Heart left ventricle (tissue), 16 donors: Measurements from ENCODE around the gene ATP2B2. TPM values are rescaled to one million over a fixed set of nuclear protein-coding genes. Genes with fewer than 3 reads are reported as not detected.

ENCODE experiments used
- ATAC-seq, 4 donors: fragments of 200-7000 bp; cut with Tn5 transposase; one replicate each; pipeline ENCODE4 v1.9.1; 2020 to 2022; ENCODE audit warnings: moderate library complexity in 4 of 4, mild to moderate bottlenecking in 3 of 4, moderate number of reproducible peaks in 1 of 4
- DNase-seq, 5 donors: peaks; one replicate each; pipeline ENCODE4 v3.0.0-alpha.2; 2020
- H3K27ac ChIP-seq, 12 donors: fragments of 200-600 bp; sonication (generic) in 4 of 12; one replicate each; pipeline versions ENCODE4 v1.5.0 to v1.8.0; 2016 to 2022; ENCODE audit warnings: mild to moderate bottlenecking in 2 of 12
- H3K27me3 ChIP-seq, 9 donors: fragments of 200-600 bp; sonication (generic) in 2 of 9; one replicate each; pipeline versions ENCODE4 v1.5.1 to v1.8.0; 2016 to 2022; ENCODE audit warnings: mild to moderate bottlenecking in 3 of 9
- H3K36me3 ChIP-seq, 9 donors: fragments of 200-600 bp; sonication (generic) in 2 of 9; one replicate each; pipeline versions ENCODE4 v1.5.0 to v1.8.0; 2018 to 2022; ENCODE audit warnings: mild to moderate bottlenecking in 2 of 9
- H3K4me1 ChIP-seq, 12 donors: fragments of 200-600 bp; sonication (generic) in 4 of 12; one replicate each; pipeline versions ENCODE4 v1.5.0 to v1.8.0; 2016 to 2022; ENCODE audit warnings: mild to moderate bottlenecking in 3 of 12
- H3K4me3 ChIP-seq, 12 donors: fragments of 200-600 bp; sonication (generic) in 4 of 12; one replicate each; pipeline versions ENCODE4 v1.5.0 to v1.8.0; 2017 to 2022; ENCODE audit warnings: mild to moderate bottlenecking in 9 of 12, moderate library complexity in 4 of 12
- H3K9me3 ChIP-seq, 12 donors: fragments of 200-600 bp; sonication (generic) in 4 of 12; one replicate each; pipeline versions ENCODE4 v1.5.0 to v1.8.0; 2016 to 2022; ENCODE audit warnings: mild to moderate bottlenecking in 1 of 12
- CTCF ChIP-seq, 12 donors: fragments of 200-600 bp; sonication (generic) in 4 of 12; IDR thresholded peaks; one replicate each; pipeline versions ENCODE4 v1.5.0 to v1.8.0; 2018 to 2022; ENCODE audit warnings: antibody characterized with exemption in 12 of 12, mild to moderate bottlenecking in 5 of 12
- POLR2A ChIP-seq, 2 donors: fragments of 450-650 bp; IDR thresholded peaks; one replicate each; pipeline ENCODE4 v1.6.1; 2017; ENCODE audit warnings: antibody characterized with exemption in 2 of 2, mild to moderate bottlenecking in 2 of 2, moderate library complexity in 2 of 2
- WGBS, 4 donors: extraction: QIAGEN DNeasy Blood & Tissue Kit in 2 of 4; methylation state at CpG; one replicate each; pipeline versions ENCODE4 v1.1.5 to v1.1.7; 2013 to 2018; 5-methylcytosine and 5-hydroxymethylcytosine counted together
- intact Hi-C, 10 donors: fragments of 100-400 bp; cut with DNase I; formaldehyde crosslinking; loops; one replicate each; pipeline versions ENCODE4 v1.11.1 to v1.14.2; 2022
- polyA plus RNA-seq, 2 donors: library from polyadenylated mRNA; stranded (reverse); fragments of 200-250 nt; gene quantifications; one replicate each; pipeline ENCODE4 v1.2.3, GENCODE V29; 2013
- total RNA-seq, 9 donors: library from RNA; depleted of rRNA in 2 of 9; stranded (reverse); fragments of >200 nt in 2 of 9; fragmentation: NEBNext Ultra II Directional in 3 of 9; extraction: Animal tissue kit (Norgen Biotek cat#: 25700) in 3 of 9; gene quantifications; one replicate each; pipeline versions ENCODE4 v1.1.0 to v1.2.4, GENCODE V29; 2016 to 2023
- donor health status: ischemic (EF 13 %, LVEDD 7.1; RV severe dilation, severe dysfunction).
- donor health status: healthy with polysubstance abuse.
- donor health status: DM: no; HTN: yes; CAD: no.
- donor health status: DM: no; HTN: no; CAD: no.
- donor health status: ischemic (EF 25% LVEDD 6.9; RV normal size, moderate dysfunction).
- donor health status: ischemic (EF 25% LVEDD 5.7; RV mildly dilated, moderate dysfunction).
- donor health status: healthy.
- donor health status: DM: yes; HTN: yes; CAD: no.
- donor health status: ischemic (EF 35%, LVEDD 5.7; RV mildly dilated, moderate dysfunction).
- donor health status: nonischemic (EF 11% LVEDD 7.7; RV severe dilation, severe dysfunction).
- donor health status: DM: yes; HTN: yes; CAD: no.
- donor health status: PGD.
- donor health status: ischemic (EF 29% LVEDD 5.4; RV normal size, mild dysfunction).
- donor health status: nonischemic (EF 23%, LVEDD 6.1; RV moderate dilation, normal function).

Gene ATP2B2
- total and polyA plus RNA-seq, 11 donors = 0.01 to 0.35 (median 0.12) TPM; not detected in 3

GRCh38 chr3:10375296-10376053, 129.9 kb downstream of the ATP2B2 start:
- Histone ChIP-seq H3K4me1 (peaks cover 0 to 19% (median 4%) of the 10 kb centered on the region in 12 donors), H3K36me3 (no peaks in the 10 kb centered on the region), H3K4me3 (no peak overlapping the region), H3K27ac (no peak overlapping the region), H3K27me3 (no peaks in the 10 kb centered on the region), H3K9me3 (peaks cover 0 to 7% (median 0%) of the 10 kb centered on the region in 12 donors)
- TF ChIP-seq POLR2A (IDR thresholded peaks at IDR 0.05) (no peak), CTCF (IDR thresholded peaks at IDR 0.05) (no peak)
- intact Hi-C loops = no loop called here
- no peak for ATAC-seq
- DNase-seq = no peak
- 92 to 95% (median 95%) methylated on average over 23 of the region's 23 CpGs for WGBS, 4 donors

- Histone ChIP-seq H3K4me1 (peaks cover 0 to 19% (median 4%) of the 10 kb centered on the region in 12 donors), H3K9me3 (peaks cover 0 to 7% (median 0%) of the 10 kb centered on the region in 12 donors), H3K4me3 (no peak overlapping the region), H3K27me3 (no peaks in the 10 kb centered on the region), H3K27ac (no peak overlapping the region), H3K36me3 (no peaks in the 10 kb centered on the region)
- ATAC-seq = no peak
- intact Hi-C loops = no loop called here
- DNase-seq = no peak
- 60 to 67% (median 63%) methylated on average over 11 of the region's 11 CpGs for WGBS, 4 donors
- TF ChIP-seq CTCF (IDR thresholded peaks at IDR 0.05) = no peak
Observed at GRCh38 chr3:10374311-10374710, 131.1 kb downstream of the ATP2B2 start.

GRCh38 chr3:10373686-10374261, 131.6 kb downstream of the ATP2B2 start:
- no peak overlapping the region for H3K27ac ChIP-seq
- H3K9me3 ChIP-seq = peaks cover 0 to 7% (median 0%) of the 10 kb centered on the region in 12 donors
- 69 to 82% (median 79%) methylated on average over 11 of the region's 11 CpGs for WGBS, 4 donors
- TF ChIP-seq POLR2A (IDR thresholded peaks at IDR 0.05) (no peak), CTCF (IDR thresholded peaks at IDR 0.05) (no peak)
- intact Hi-C loops = no loop called here
- no peak overlapping the region for H3K4me3 ChIP-seq
- ATAC-seq = no peak
- H3K36me3 ChIP-seq = no peaks in the 10 kb centered on the region
- H3K27me3 ChIP-seq = no peaks in the 10 kb centered on the region
- DNase-seq = no peak
- peaks cover 0 to 19% (median 4%) of the 10 kb centered on the region in 12 donors for H3K4me1 ChIP-seq

- H3K36me3 ChIP-seq = no peaks in the 10 kb centered on the region
- 94 to 97% (median 96%) methylated on average over 10 of the region's 10 CpGs for WGBS, 4 donors
- intact Hi-C loops = no loop called here
- peaks cover 0 to 7% (median 0%) of the 10 kb centered on the region in 12 donors for H3K9me3 ChIP-seq
- DNase-seq = no peak
- H3K27ac ChIP-seq = no peak overlapping the region
- H3K4me3 ChIP-seq = no peak overlapping the region
- no peaks in the 10 kb centered on the region for H3K27me3 ChIP-seq
- ATAC-seq = no peak
- peaks cover 0 to 8% (median 2%) of the 10 kb centered on the region in 12 donors for H3K4me1 ChIP-seq
- TF ChIP-seq CTCF (IDR thresholded peaks at IDR 0.05) (no peak), POLR2A (IDR thresholded peaks at IDR 0.05) (no peak)
Observed at GRCh38 chr3:10371789-10372188, 133.6 kb downstream of the ATP2B2 start.
